ENCODE measurements around the gene OBP2A.

OBP2A gene

DNA sequence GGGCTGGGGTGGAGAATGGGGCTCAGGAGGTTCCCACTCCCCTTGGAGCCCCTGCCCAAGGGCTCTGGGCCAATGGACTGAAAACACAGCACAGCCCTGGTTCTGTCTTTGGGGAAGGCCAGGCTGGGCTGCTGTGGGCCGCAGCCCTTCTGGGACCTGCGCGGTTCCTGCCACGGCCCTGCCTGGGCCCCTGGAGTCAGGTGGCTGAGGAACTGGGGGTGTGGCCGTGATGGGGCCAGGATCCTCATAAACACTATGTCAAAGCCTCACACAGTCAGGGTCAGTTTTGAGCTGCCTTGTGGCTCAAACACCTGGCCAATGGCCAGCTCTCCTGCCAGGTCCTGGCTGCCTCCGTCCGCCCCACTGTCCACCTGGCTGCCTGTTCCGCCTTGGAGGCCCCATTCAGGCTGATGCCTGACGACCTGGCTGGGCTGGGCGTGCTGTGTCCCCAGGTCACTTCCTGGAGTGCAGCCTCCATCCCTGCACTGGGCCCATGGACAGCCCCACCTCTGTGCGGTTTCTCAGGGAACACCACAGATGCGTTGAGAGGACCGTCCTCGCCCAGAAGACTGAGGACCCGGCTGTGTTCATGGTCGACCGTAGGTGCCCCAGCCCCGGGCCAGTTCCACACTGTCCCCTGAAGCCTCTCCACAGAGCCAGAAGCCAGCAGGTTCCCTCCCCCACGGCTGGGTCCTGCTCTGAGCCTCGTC is 43.1 kb downstream of the OBP2A start:
- no peak overlapping the region for H3K4me3 ChIP-seq (replicated peaks; ENCODE audit: low read depth, low read length)
- TF ChIP-seq, protein P1, sequence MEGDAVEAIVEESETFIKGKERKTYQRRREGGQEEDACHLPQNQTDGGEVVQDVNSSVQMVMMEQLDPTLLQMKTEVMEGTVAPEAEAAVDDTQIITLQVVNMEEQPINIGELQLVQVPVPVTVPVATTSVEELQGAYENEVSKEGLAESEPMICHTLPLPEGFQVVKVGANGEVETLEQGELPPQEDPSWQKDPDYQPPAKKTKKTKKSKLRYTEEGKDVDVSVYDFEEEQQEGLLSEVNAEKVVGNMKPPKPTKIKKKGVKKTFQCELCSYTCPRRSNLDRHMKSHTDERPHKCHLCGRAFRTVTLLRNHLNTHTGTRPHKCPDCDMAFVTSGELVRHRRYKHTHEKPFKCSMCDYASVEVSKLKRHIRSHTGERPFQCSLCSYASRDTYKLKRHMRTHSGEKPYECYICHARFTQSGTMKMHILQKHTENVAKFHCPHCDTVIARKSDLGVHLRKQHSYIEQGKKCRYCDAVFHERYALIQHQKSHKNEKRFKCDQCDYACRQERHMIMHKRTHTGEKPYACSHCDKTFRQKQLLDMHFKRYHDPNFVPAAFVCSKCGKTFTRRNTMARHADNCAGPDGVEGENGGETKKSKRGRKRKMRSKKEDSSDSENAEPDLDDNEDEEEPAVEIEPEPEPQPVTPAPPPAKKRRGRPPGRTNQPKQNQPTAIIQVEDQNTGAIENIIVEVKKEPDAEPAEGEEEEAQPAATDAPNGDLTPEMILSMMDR (IDR thresholded peaks at IDR 0.05; ENCODE audit: low read length, missing control alignments): no peak
- no peak for DNase-seq (ENCODE audit: low read depth)

DNA sequence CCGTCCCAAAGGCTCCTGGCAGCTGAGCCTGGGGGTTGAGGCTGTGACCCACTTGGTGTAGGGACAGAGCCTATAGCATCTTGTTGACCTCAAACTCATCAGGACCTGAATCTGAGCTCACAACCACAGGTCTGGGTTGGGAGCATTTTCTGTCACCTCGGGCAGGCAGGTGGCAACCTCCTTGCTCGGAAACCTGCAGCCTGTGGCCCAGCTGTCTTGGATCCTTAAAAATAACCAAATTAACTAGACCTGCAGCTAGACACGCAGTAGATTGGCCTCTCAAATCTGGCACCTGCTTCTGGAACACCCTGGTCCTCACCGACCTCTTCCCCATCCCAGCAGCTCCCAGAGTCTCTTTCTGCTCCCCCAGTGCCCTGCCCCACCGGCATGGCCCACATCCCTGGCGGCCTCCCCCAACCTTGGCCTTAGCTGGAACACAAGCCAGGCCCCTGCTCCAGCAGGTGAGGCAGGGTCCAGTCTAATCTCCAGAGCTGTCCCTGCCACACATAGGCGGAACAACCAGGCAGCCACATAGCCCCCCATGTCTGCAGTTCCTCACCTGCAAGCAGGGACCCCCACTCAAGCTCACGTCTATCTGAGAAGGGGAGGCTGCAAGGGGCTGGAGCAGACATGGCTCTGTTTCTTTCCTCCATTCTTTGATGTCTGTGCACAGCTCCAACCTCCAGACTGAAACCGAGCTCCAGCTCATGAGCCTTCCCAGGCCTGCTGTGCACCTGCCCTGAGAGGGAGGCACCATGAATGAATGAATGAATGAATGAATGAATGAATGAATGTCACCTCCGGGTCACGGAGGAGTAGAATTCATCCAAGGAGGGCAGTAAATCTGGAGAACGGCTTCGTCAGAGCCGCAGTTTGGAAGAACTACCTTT is 43.9 kb downstream of the OBP2A start:
- H3K4me3 ChIP-seq (replicated peaks; ENCODE audit: low read depth, low read length): no peak overlapping the region
- TF ChIP-seq, protein P1 (IDR thresholded peaks at IDR 0.05; ENCODE audit: low read length, missing control alignments): no peak
- no peak for DNase-seq (ENCODE audit: low read depth)

DNA sequence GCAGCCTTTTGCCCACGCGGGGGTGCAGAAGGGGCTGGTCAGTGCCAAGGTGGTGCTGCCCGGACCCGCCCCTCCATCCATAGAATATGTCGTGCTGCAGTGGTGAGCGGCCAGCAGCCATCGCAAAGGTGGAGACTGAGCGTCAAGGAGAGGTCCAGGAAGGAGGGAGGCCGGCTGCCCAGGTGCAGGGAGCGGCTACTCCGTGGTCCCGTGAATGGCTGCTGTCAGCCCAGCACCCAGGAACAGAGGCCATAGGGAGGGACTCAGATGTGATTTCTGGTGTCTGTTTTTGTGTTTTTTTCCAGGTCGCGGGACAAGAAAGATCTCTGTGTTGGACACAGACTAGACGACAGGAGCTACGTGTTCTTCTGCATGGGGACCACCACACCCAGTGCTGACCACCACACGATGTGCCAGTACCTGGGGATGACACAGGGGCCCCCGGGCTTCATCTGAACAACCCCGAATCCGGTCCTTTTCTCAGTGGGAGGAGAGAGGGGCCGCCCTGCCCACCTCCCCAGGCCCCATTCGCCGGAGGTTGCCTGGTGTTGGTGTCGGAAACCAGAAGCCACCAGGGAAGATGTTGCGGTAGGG is 44.7 kb downstream of the OBP2A start:
- no peak overlapping the region for H3K4me3 ChIP-seq (replicated peaks; ENCODE audit: low read depth, low read length)
- TF ChIP-seq, protein P1 (IDR thresholded peaks at IDR 0.05; ENCODE audit: low read length, missing control alignments): no peak
- DNase-seq (ENCODE audit: low read depth): no peak

DNA sequence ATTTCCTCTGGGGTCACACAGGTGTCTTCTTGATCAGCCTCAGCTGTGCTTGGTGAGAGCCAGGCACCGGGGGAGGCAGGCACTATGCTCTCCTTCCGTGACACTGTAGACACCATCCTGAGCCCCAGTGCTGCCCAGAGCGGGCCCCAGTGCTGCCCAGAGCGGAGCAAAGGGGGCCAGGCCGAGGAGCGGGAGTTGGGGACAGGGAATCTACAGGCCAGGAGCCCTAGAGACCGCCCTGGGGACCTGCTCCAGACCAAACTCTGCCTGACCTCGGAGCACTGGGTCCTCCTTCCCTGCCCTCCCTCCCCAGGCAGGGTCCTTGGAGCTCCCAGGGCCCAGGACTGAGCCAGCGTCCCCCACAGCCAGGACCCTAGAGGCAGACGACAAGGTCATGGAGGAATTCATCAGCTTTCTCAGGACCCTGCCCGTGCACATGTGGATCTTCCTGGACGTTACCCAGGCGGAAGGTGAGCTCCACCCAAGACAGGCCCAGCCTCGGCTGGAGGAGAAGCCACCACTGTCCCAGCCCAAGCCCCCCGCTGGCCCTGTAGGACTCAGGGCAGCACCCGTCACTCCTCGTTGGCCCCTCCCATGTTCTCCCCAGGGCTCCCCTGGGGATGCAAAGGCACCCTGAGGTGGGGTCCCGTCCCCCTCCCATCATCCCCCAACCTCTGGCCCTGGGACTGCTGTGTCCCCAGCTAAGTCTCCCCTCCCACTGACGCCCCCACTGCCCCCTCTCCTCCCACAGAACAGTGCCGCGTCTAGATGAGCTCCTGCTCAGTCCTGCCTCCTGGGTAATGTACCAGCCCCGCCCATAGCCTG is 45.8 kb downstream of the OBP2A start:
- no peak overlapping the region for H3K4me3 ChIP-seq (replicated peaks; ENCODE audit: low read depth, low read length)
- DNase-seq (ENCODE audit: low read depth): no peak
- TF ChIP-seq, protein P1 (IDR thresholded peaks at IDR 0.05; ENCODE audit: low read length, missing control alignments): no peak

DNA sequence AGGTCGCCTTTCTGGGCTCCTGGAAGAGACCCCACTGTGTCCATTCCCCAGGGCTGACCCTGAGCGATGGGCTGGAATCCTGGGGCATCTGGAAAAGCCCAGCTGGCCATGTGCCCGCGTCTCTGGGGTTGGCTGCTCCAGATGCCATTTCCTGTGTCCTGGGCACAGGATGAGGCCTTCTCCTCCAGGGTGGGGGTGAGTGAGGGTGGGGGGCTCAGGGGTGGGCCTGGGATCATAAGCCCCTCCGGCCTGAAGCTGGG is 46.3 kb downstream of the OBP2A start:
- no peak overlapping the region for H3K4me3 ChIP-seq (replicated peaks; ENCODE audit: low read depth, low read length)
- TF ChIP-seq, protein P1 (IDR thresholded peaks at IDR 0.05; ENCODE audit: low read length, missing control alignments): no peak
- DNase-seq (ENCODE audit: low read depth): no peak

DNA sequence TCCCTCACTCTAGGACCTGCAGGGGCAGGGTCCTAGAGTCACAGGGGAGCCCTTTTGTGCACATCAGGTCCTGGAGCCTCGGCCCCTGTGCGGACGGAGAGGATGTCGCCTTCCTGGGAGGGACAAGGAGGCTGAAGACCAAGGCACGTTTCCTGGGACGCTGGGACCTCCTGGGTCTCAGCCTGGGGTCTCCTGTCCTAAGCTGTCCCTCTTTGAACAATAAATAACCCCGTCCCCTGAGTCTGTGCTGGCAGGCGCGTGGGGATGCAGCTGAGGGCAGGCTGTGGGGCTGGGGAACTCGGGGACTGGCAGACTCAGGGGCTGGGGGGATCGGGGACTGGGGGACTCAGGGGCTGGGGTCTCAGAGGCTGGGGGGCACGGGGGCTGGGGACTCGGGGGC is 46.7 kb downstream of the OBP2A start:
- DNase-seq (ENCODE audit: low read depth): no peak
- TF ChIP-seq, protein P1 (IDR thresholded peaks at IDR 0.05; ENCODE audit: low read length, missing control alignments): no peak
- no peak overlapping the region for H3K4me3 ChIP-seq (replicated peaks; ENCODE audit: low read depth, low read length)

All from fibroblast of pulmonary artery (primary cell).